Panc1 (cell line): ENCODE measurements around the gene TMEM258. TPM values are rescaled to one million over a fixed set of nuclear protein-coding genes. Genes with fewer than 3 reads are reported as not detected.

Experiments
- ATAC-seq: fragments of 200-7000 bp; cut with Tn5 transposase; 2 replicates; pipeline ENCODE4 v1.9.1; 2020; ENCODE audit warnings: mild to moderate bottlenecking, moderate library complexity
- BruUV-seq: library from RNA; stranded (reverse); fragments of 400-500 nt; replicated peaks from 2 replicates; lab custom pipeline; 2021; lab: Mats Ljungman, UMichigan
- CTCF ChIA-PET: fragments of 300-600 bp; sonication (Branson Sonifier 250); formaldehyde crosslinking; loops from one replicate; lab custom pipeline; 2022; ENCODE audit warnings: antibody characterized with exemption; lab: Charles Lee
- POLR2A ChIA-PET: fragments of 300-600 bp; sonication (Branson Sonifier 250); formaldehyde crosslinking; loops from one replicate; lab custom pipeline; 2022; ENCODE audit warnings: antibody characterized with exemption; lab: Charles Lee
- DNase-seq: peaks from one replicate; pipeline ENCODE4 v3.0.0-alpha.2; 2010; ENCODE audit warnings: low read depth, low spot score
- H3K27ac ChIP-seq: 2 replicates; pipeline ENCODE4 v1.5.1; 2011; ENCODE audit warnings: mild to moderate bottlenecking, low read length, inconsistent platforms
- H3K27me3 ChIP-seq: fragments of 200-500 bp; sonication (Bioruptor generic); 2 replicates; pipeline ENCODE4 v1.6.0; 2014; ENCODE audit warnings: low read length, inconsistent platforms; ENCODE audit not compliant: control insufficient read depth, insufficient read depth
- H3K36me3 ChIP-seq: fragments of 200-500 bp; sonication (Bioruptor generic); 2 replicates; pipeline ENCODE4 v1.5.1; 2014; ENCODE audit warnings: inconsistent platforms, mild to moderate bottlenecking, low read length, moderate library complexity; ENCODE audit not compliant: control insufficient read depth, insufficient read depth
- H3K4me1 ChIP-seq: 2 replicates; pipeline ENCODE4 v1.5.1; 2011; ENCODE audit warnings: inconsistent platforms, mild to moderate bottlenecking, low read length, moderate library complexity; ENCODE audit not compliant: control insufficient read depth, insufficient read depth
- H3K4me3 ChIP-seq, 2 experiments: 2 replicates each; pipeline ENCODE4 v1.5.1; 2011 to 2012; ENCODE audit warnings: low read depth in 2 of 2, low read length in 2 of 2, mild to moderate bottlenecking in 2 of 2, inconsistent platforms in 1 of 2, moderate library complexity in 1 of 2
- H3K9me3 ChIP-seq: fragments of 200-500 bp; sonication (Bioruptor generic); 2 replicates; pipeline ENCODE4 v1.5.1; 2014; ENCODE audit warnings: low read depth, mild to moderate bottlenecking, inconsistent platforms, low read length, moderate library complexity; ENCODE audit not compliant: control insufficient read depth, insufficient read depth
- POLR2AphosphoS5 ChIP-seq: IDR thresholded peaks from 2 replicates; pipeline ENCODE4 v1.6.1; 2012; ENCODE audit warnings: mild to moderate bottlenecking, low read depth, low read length, moderate library complexity
- SIN3A ChIP-seq: IDR thresholded peaks from 2 replicates; pipeline ENCODE4 v1.6.1; 2012; ENCODE audit warnings: low read depth, mild to moderate bottlenecking, low read length, moderate library complexity, borderline replicate concordance; ENCODE audit not compliant: insufficient read depth
- TCF7L2 ChIP-seq: IDR thresholded peaks from 2 replicates; pipeline ENCODE4 v1.6.1; 2011; ENCODE audit warnings: mild to moderate bottlenecking, low read depth, low read length, inconsistent platforms
- in situ Hi-C: cut with HindIII; loops from 2 replicates; pipeline ENCODE4 v1.10.0; 2016; ENCODE audit warnings: low sequenced_read_pairs, low pct_unique_long_range_greater_than_20kb
- intact Hi-C: fragments of 100-400 bp; cut with micrococcal nuclease; formaldehyde crosslinking; loops from one replicate; pipeline ENCODE4 v1.10.0; 2022; ENCODE audit not compliant: unreplicated experiment
- total RNA-seq: library from RNA; stranded (reverse); gene quantifications from one replicate; pipeline ENCODE4 v1.2.1, GENCODE V29; 2021; ENCODE audit not compliant: unreplicated experiment
- TF ChIP-seq, protein P1 (sequence below): fragments of 450-650 bp; IDR thresholded peaks from 2 replicates; pipeline ENCODE4 v1.5.1; 2017; ENCODE audit warnings: mild to moderate bottlenecking
- TF ChIP-seq, protein P2 (sequence below), 2 experiments: IDR thresholded peaks; 2 replicates each; pipeline ENCODE4 v1.6.1; 2011 to 2012; ENCODE audit warnings: low read depth in 2 of 2, control low read depth in 1 of 2, low read length in 1 of 2, mild to moderate bottlenecking in 1 of 2, moderate library complexity in 1 of 2; ENCODE audit not compliant: insufficient read depth in 1 of 2

The TMEM258 gene
- total RNA-seq, 1 experiment from 2014 or later = 139 TPM

DNA sequence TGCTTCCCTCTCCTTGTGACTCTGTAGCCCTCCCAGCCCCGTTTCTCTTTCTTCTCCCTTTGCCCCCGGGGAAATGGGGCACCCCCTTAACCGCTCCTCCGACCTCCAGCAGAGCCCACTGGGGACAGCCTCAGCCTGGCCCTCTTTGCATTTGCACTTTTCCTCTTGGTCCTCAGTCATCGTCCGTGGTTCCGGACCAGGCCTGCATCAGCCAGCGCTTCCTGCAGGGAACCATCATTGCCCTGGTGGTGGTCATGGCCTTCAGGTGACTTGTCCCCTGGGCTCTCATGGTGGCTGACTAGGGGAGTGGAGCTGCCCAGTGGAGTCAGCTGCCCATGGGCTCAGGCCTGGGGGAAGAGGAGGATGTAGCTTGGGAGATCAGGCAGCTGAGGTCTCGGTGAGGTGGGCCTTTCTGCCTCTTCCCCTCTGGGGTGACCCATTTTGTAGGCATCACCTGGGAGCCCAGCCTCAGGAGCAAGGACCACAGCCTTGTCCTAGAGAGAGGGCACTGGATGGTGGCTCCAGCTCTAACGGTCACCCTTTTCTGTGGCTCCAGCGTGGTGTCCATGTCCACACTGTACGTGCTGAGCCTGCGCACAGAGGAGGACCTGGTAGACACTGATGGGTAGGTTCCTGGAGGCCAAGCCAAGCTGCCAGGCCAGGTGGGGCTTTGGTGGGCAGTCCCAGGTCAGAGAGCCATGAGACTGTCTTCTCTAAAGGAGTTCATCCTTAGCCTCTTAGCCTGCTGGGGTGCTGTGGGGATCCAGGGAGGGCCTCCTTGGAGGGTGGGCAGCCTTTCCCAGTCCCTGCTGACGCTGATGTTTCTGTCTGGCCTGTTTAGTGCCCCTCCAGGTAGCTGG lies 12.5 kb downstream of the TMEM258 start:
- no peak for ATAC-seq
- no peaks in the 10 kb centered on the region for H3K4me1 ChIP-seq
- DNase-seq = no peak
- POLR2A ChIA-PET = interaction anchor here (0.6 kb wide), 1 partner anchor 35 kb away, joined by 3 read pairs; no protein-coding TSS in a partner anchor
- no peak overlapping the region for H3K27ac ChIP-seq
- intact Hi-C loops (no loop called here), in situ Hi-C loops (no loop called here)
- no peaks in the 10 kb centered on the region for H3K9me3 ChIP-seq
- BruUV-seq = no TSS peak
- CTCF ChIA-PET = no interaction called here
- H3K4me3 ChIP-seq = no peak overlapping the region
- H3K36me3 ChIP-seq = no peaks in the 10 kb centered on the region
- TF ChIP-seq, protein P1, sequence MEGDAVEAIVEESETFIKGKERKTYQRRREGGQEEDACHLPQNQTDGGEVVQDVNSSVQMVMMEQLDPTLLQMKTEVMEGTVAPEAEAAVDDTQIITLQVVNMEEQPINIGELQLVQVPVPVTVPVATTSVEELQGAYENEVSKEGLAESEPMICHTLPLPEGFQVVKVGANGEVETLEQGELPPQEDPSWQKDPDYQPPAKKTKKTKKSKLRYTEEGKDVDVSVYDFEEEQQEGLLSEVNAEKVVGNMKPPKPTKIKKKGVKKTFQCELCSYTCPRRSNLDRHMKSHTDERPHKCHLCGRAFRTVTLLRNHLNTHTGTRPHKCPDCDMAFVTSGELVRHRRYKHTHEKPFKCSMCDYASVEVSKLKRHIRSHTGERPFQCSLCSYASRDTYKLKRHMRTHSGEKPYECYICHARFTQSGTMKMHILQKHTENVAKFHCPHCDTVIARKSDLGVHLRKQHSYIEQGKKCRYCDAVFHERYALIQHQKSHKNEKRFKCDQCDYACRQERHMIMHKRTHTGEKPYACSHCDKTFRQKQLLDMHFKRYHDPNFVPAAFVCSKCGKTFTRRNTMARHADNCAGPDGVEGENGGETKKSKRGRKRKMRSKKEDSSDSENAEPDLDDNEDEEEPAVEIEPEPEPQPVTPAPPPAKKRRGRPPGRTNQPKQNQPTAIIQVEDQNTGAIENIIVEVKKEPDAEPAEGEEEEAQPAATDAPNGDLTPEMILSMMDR = no peak
- TF ChIP-seq, protein P2, sequence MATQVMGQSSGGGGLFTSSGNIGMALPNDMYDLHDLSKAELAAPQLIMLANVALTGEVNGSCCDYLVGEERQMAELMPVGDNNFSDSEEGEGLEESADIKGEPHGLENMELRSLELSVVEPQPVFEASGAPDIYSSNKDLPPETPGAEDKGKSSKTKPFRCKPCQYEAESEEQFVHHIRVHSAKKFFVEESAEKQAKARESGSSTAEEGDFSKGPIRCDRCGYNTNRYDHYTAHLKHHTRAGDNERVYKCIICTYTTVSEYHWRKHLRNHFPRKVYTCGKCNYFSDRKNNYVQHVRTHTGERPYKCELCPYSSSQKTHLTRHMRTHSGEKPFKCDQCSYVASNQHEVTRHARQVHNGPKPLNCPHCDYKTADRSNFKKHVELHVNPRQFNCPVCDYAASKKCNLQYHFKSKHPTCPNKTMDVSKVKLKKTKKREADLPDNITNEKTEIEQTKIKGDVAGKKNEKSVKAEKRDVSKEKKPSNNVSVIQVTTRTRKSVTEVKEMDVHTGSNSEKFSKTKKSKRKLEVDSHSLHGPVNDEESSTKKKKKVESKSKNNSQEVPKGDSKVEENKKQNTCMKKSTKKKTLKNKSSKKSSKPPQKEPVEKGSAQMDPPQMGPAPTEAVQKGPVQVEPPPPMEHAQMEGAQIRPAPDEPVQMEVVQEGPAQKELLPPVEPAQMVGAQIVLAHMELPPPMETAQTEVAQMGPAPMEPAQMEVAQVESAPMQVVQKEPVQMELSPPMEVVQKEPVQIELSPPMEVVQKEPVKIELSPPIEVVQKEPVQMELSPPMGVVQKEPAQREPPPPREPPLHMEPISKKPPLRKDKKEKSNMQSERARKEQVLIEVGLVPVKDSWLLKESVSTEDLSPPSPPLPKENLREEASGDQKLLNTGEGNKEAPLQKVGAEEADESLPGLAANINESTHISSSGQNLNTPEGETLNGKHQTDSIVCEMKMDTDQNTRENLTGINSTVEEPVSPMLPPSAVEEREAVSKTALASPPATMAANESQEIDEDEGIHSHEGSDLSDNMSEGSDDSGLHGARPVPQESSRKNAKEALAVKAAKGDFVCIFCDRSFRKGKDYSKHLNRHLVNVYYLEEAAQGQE (IDR thresholded peaks at IDR 0.05; ENCODE audit: insufficient read depth in 1 of 2, low read depth in 2 of 2, low read length in 1 of 2) = no peak
- no peak for TF ChIP-seq SIN3A
- TF ChIP-seq POLR2AphosphoS5 = no peak
- no peak for TF ChIP-seq TCF7L2
- H3K27me3 ChIP-seq = no peaks in the 10 kb centered on the region

DNA sequence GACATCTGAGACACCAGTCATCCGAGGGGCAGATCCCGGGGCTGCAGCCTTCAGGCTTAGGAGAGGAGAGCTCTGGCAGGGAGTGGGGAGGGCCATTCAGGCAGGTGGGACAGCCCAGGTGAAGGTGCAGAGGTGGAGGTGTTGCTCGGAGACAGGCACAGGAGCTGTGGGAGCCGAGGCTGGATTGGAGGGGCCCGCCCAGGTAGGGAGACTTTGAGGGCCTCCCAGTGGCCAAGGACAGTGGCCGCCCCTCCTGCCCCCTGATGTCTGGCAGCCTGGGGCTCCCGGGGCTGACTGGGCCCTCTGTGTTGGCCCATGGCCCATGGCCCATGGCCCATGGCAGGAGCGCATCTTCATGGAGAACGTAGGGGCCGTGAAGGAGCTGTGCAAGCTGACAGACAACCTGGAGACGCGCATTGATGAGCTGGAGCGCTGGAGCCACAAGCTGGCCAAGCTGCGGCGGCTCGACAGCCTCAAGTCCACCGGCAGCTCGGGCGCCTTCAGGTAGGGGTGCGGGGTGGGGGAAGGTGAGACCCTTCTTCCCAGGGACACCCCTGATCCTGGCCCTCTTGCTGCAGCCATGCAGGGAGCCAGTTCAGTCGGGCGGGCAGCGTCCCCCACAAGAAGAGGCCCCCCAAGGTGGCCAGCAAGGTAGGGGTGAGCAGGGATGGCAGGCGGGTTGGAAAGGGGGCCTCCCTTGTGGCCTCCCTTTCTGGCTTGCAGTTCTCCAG lies 13.3 kb downstream of the TMEM258 start:
- in situ Hi-C loops (no loop called here), intact Hi-C loops (no loop called here)
- Histone ChIP-seq H3K9me3 (no peaks in the 10 kb centered on the region), H3K27me3 (no peaks in the 10 kb centered on the region), H3K4me3 (no peak overlapping the region), H3K4me1 (no peaks in the 10 kb centered on the region), H3K27ac (no peak overlapping the region), H3K36me3 (no peaks in the 10 kb centered on the region)
- DNase-seq (no peak), ATAC-seq (no peak)
- TF ChIP-seq SIN3A (no peak), POLR2AphosphoS5 (no peak), TCF7L2 (no peak)
- TF ChIP-seq, protein P1 = no peak
- TF ChIP-seq, protein P2 (IDR thresholded peaks at IDR 0.05; ENCODE audit: insufficient read depth in 1 of 2, low read depth in 2 of 2, low read length in 1 of 2) = no peak
- BruUV-seq = no TSS peak
- CTCF ChIA-PET = interaction anchor here (0.8 kb wide), 1 partner anchor 35 kb away, joined by 3 read pairs; no protein-coding TSS in a partner anchor
- POLR2A ChIA-PET = no interaction called here
